ENCODE results near the gene CPEB4.

CPEB4 gene

GRCh38 chr5:173917788-173918786 lies 29.9 kb downstream of the CPEB4 start:
- H3K4me2 ChIP-seq (ENCODE audit: low read length, poor library complexity, severe bottlenecking) = peak overlapping the region; percentile 70

GRCh38 chr5:173919443-173919842 lies 31.3 kb downstream of the CPEB4 start:
- Histone ChIP-seq H3K27ac (ENCODE audit: low read length, poor library complexity, severe bottlenecking) (peak overlapping the region; percentile 41), H3K36me3 (ENCODE audit: control insufficient read depth in 1 of 2, insufficient read depth in 2 of 2, low read depth in 1 of 2, low read length in 2 of 2) (peaks cover 5 to 6% of the 10 kb centered on the region in 2 experiments)
- WGBS = 33% methylated on average over 1 of the region's 2 CpGs

More at GRCh38 chr5:173917788-173918786, 29.9 kb downstream of the CPEB4 start:
- Histone ChIP-seq H3K18ac (ENCODE audit: low read depth in 1 of 2, low read length in 2 of 2) (peak overlapping the region; percentile 21 to 75), H2BK12ac (ENCODE audit: low read length in 2 of 2) (no peak overlapping the region), H2BK5ac (ENCODE audit: low read depth, low read length, poor library complexity, severe bottlenecking) (peak overlapping the region; percentile 25), H3K79me1 (replicated peaks; ENCODE audit: low read length, poor library complexity, severe bottlenecking) (peaks cover 13% of the 10 kb centered on the region), H3K9ac (ENCODE audit: low read length) (peak overlapping the region; percentile 97), H3K4me1 (ENCODE audit: control insufficient read depth, insufficient read depth, low read depth, low read length) (peaks cover 4% of the 10 kb centered on the region), H3K4ac (ENCODE audit: low read depth in 1 of 2, low read length in 2 of 2) (peak overlapping the region in 1 of 2 experiments; percentile 46), H3K27me3 (ENCODE audit: control insufficient read depth in 1 of 2, insufficient read depth in 1 of 2, low read length in 2 of 2) (no peaks in the 10 kb centered on the region), H3K4me3 (ENCODE audit: insufficient read depth in 1 of 2, low read depth in 1 of 2, low read length in 2 of 2) (peak overlapping the region in 1 of 2 experiments; percentile 83), H3K27ac (ENCODE audit: low read length, poor library complexity, severe bottlenecking) (peak overlapping the region; percentile 75), H3K36me3 (ENCODE audit: control insufficient read depth in 1 of 2, insufficient read depth in 2 of 2, low read depth in 1 of 2, low read length in 2 of 2) (peaks cover 7 to 17% of the 10 kb centered on the region in 2 experiments), H3K14ac (ENCODE audit: low read length in 2 of 2) (no peak overlapping the region), H4K91ac (ENCODE audit: low read length) (no peak overlapping the region), H2BK15ac (ENCODE audit: low read depth, poor library complexity, severe bottlenecking) (no peak overlapping the region), H3K9me3 (ENCODE audit: control insufficient read depth, low read length) (no peaks in the 10 kb centered on the region), H2BK120ac (ENCODE audit: low read depth, low read length) (peak overlapping the region; percentile 54), H3K23ac (ENCODE audit: low read length in 2 of 2) (no peak overlapping the region), H4K8ac (ENCODE audit: low read length) (no peak overlapping the region), H2AK5ac (ENCODE audit: low read length, severe bottlenecking) (peak overlapping the region; percentile 49), H2AFZ (ENCODE audit: low read depth, low read length) (no peak overlapping the region)
- DNase-seq = peak; percentile 93
- WGBS = 7% methylated on average over 16 of the region's 19 CpGs

DNA sequence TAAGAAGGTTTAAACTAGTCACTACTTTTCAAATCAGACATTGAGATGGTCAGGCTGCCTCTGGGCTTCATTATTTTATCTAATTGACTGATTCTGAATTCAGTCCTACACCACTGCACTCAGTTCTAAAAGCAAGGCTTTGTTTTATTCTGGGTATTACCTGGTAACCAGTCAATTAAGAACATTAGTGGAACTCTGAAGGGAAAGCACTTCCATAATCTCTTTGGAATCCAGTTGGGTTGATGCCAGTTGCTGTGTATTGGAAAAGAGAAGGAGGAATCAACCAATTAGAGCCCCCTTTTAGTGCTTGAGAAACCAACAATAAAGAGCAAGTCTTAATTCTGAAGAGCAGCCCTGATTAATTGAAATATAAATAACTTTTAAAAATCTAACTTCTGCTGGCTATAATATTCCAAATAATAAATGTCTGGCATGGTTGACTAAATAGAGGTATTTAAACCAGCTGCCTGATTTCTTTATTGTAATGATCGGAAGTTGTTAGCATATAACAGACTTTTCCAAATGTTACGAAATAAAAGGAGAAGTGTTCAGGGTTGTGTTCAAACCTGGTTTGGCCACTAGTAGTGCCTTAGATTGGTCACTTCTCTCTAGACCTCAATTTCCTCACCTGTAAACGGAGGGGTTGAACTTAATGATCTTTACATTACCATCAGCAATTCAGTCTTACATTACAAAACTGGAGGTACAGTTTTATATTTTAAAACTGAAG lies 32.0 kb downstream of the CPEB4 start:
- Histone ChIP-seq H2BK12ac (ENCODE audit: low read length in 2 of 2) (no peak overlapping the region), H3K4me1 (ENCODE audit: control insufficient read depth, insufficient read depth, low read depth, low read length) (peaks cover 6% of the 10 kb centered on the region), H2BK120ac (ENCODE audit: low read depth, low read length) (no peak overlapping the region), H2AK5ac (ENCODE audit: low read length, severe bottlenecking) (no peak overlapping the region), H3K4me3 (ENCODE audit: insufficient read depth in 1 of 2, low read depth in 1 of 2, low read length in 2 of 2) (no peak overlapping the region), H3K4me2 (ENCODE audit: low read length, poor library complexity, severe bottlenecking) (no peak overlapping the region), H4K91ac (ENCODE audit: low read length) (no peak overlapping the region), H2AFZ (ENCODE audit: low read depth, low read length) (no peak overlapping the region), H4K8ac (ENCODE audit: low read length) (no peak overlapping the region), H3K9me3 (ENCODE audit: control insufficient read depth, low read length) (no peaks in the 10 kb centered on the region), H3K23ac (ENCODE audit: low read length in 2 of 2) (no peak overlapping the region), H3K9ac (ENCODE audit: low read length) (peak overlapping the region; percentile 97), H3K14ac (ENCODE audit: low read length in 2 of 2) (no peak overlapping the region), H3K79me1 (replicated peaks; ENCODE audit: low read length, poor library complexity, severe bottlenecking) (peaks cover 16% of the 10 kb centered on the region), H3K18ac (ENCODE audit: low read depth in 1 of 2, low read length in 2 of 2) (no peak overlapping the region), H3K27ac (ENCODE audit: low read length, poor library complexity, severe bottlenecking) (no peak overlapping the region), H2BK15ac (ENCODE audit: low read depth, poor library complexity, severe bottlenecking) (no peak overlapping the region), H3K4ac (ENCODE audit: low read depth in 1 of 2, low read length in 2 of 2) (no peak overlapping the region), H3K36me3 (ENCODE audit: control insufficient read depth in 1 of 2, insufficient read depth in 2 of 2, low read depth in 1 of 2, low read length in 2 of 2) (peaks cover 3 to 13% of the 10 kb centered on the region in 2 experiments), H2BK5ac (ENCODE audit: low read depth, low read length, poor library complexity, severe bottlenecking) (no peak overlapping the region), H3K27me3 (ENCODE audit: control insufficient read depth in 1 of 2, insufficient read depth in 1 of 2, low read length in 2 of 2) (no peaks in the 10 kb centered on the region)
- 97% methylated on average over 2 of the region's 3 CpGs for WGBS
- no peak for DNase-seq

More at GRCh38 chr5:173919443-173919842, 31.3 kb downstream of the CPEB4 start:
- Histone ChIP-seq H3K4me2 (ENCODE audit: low read length, poor library complexity, severe bottlenecking) (no peak overlapping the region), H4K8ac (ENCODE audit: low read length) (no peak overlapping the region), H3K79me1 (replicated peaks; ENCODE audit: low read length, poor library complexity, severe bottlenecking) (peaks cover 12% of the 10 kb centered on the region), H2AFZ (ENCODE audit: low read depth, low read length) (no peak overlapping the region), H2BK5ac (ENCODE audit: low read depth, low read length, poor library complexity, severe bottlenecking) (no peak overlapping the region), H2AK5ac (ENCODE audit: low read length, severe bottlenecking) (no peak overlapping the region), H2BK15ac (ENCODE audit: low read depth, poor library complexity, severe bottlenecking) (no peak overlapping the region), H3K23ac (ENCODE audit: low read length in 2 of 2) (no peak overlapping the region), H3K9ac (ENCODE audit: low read length) (peak overlapping the region; percentile 97), H3K14ac (ENCODE audit: low read length in 2 of 2) (no peak overlapping the region), H3K9me3 (ENCODE audit: control insufficient read depth, low read length) (no peaks in the 10 kb centered on the region), H2BK12ac (ENCODE audit: low read length in 2 of 2) (no peak overlapping the region), H2BK120ac (ENCODE audit: low read depth, low read length) (no peak overlapping the region), H3K27me3 (ENCODE audit: control insufficient read depth in 1 of 2, insufficient read depth in 1 of 2, low read length in 2 of 2) (no peaks in the 10 kb centered on the region), H4K91ac (ENCODE audit: low read length) (no peak overlapping the region), H3K18ac (ENCODE audit: low read depth in 1 of 2, low read length in 2 of 2) (no peak overlapping the region), H3K4ac (ENCODE audit: low read depth in 1 of 2, low read length in 2 of 2) (no peak overlapping the region), H3K4me1 (ENCODE audit: control insufficient read depth, insufficient read depth, low read depth, low read length) (peaks cover 4% of the 10 kb centered on the region), H3K4me3 (ENCODE audit: insufficient read depth in 1 of 2, low read depth in 1 of 2, low read length in 2 of 2) (peak overlapping the region in 1 of 2 experiments; percentile 16)
- DNase-seq = no peak
